Smooth muscle cell (in vitro differentiated cells): ENCODE results near the gene ZNF423. TPM values are rescaled to one million over a fixed set of nuclear protein-coding genes. Genes with fewer than 3 reads are reported as not detected.

Source experiments
- DNase-seq: peaks from one replicate; lab custom pipeline; 2025; ENCODE audit not compliant: unreplicated experiment; lab: John Stamatoyannopoulos, UW
- H2AFZ ChIP-seq: fragments of 200-600 bp; sonication (generic); 2 replicates; pipeline ENCODE4 v1.6.0; 2016; ENCODE audit warnings: antibody characterized with exemption, low read depth, mild to moderate bottlenecking
- H3F3A ChIP-seq: fragments of 200-600 bp; sonication (generic); 2 replicates; pipeline ENCODE4 v1.6.0; 2017; ENCODE audit warnings: antibody characterized with exemption, low read depth
- H3K27ac ChIP-seq: fragments of 200-600 bp; sonication (generic); 2 replicates; pipeline ENCODE4 v1.5.1; 2016; ENCODE audit warnings: low read depth, mild to moderate bottlenecking
- H3K27me3 ChIP-seq: fragments of 200-600 bp; sonication (generic); 2 replicates; pipeline ENCODE4 v1.6.1; 2016; ENCODE audit warnings: low read depth, mild to moderate bottlenecking
- H3K36me3 ChIP-seq: fragments of 200-600 bp; sonication (generic); 2 replicates; pipeline ENCODE4 v1.5.1; 2016; ENCODE audit warnings: low read depth
- H3K4me1 ChIP-seq: fragments of 200-600 bp; sonication (generic); 2 replicates; pipeline ENCODE4 v1.5.1; 2016; ENCODE audit warnings: low read depth
- H3K4me2 ChIP-seq: fragments of 200-600 bp; sonication (generic); 2 replicates; pipeline ENCODE4 v1.6.0; 2016; ENCODE audit warnings: mild to moderate bottlenecking
- H3K4me3 ChIP-seq: fragments of 200-600 bp; sonication (generic); 2 replicates; pipeline ENCODE4 v1.5.1; 2016; ENCODE audit warnings: mild to moderate bottlenecking
- H3K79me2 ChIP-seq: fragments of 200-600 bp; sonication (generic); 2 replicates; pipeline ENCODE4 v1.6.0; 2016; ENCODE audit warnings: low read depth, mild to moderate bottlenecking
- H3K9ac ChIP-seq: fragments of 200-600 bp; sonication (generic); 2 replicates; pipeline ENCODE4 v1.6.0; 2016; ENCODE audit warnings: low read depth
- H3K9me3 ChIP-seq: fragments of 200-600 bp; sonication (generic); replicated peaks from 2 replicates; pipeline ENCODE4 v1.5.1; 2016; ENCODE audit warnings: low read depth
- H4K20me1 ChIP-seq: fragments of 200-600 bp; sonication (generic); 2 replicates; pipeline ENCODE4 v1.6.0; 2016; ENCODE audit warnings: low read depth
- WGBS: methylation state at CpG from one replicate; pipeline ENCODE4 v1.1.7; 2016; ENCODE audit warnings: low lambda C conversion rate; 5-methylcytosine and 5-hydroxymethylcytosine counted together
- polyA plus RNA-seq: library from polyadenylated mRNA; unstranded; fragments of >200 nt; fragmentation: Nextera tagmentation; extraction: Ambion mirVana; gene quantifications from 2 replicates; pipeline ENCODE4 v1.2.1, GENCODE V29; 2016
- total RNA-seq: library from RNA; depleted of rRNA; stranded (reverse); fragments of >200 nt; gene quantifications from 2 replicates; pipeline ENCODE4 v1.2.3, GENCODE V29; 2014
- TF ChIP-seq, protein P1 (sequence below): fragments of 200-600 bp; sonication (generic); IDR thresholded peaks from 2 replicates; pipeline ENCODE4 v1.5.1; 2017; ENCODE audit warnings: borderline replicate concordance, mild to moderate bottlenecking, antibody characterized with exemption; ENCODE audit not compliant: insufficient read depth, poor library complexity, severe bottlenecking

Gene ZNF423
- total and polyA plus RNA-seq, 2 experiments from 2014 or later, result 6.9 to 7.0 TPM

GRCh38 chr16:49491106-49491670 is 364.7 kb downstream of the ZNF423 start:
- no peaks in the 10 kb centered on the region for H3F3A ChIP-seq
- H3K4me3 ChIP-seq, result no peak overlapping the region
- no peaks in the 10 kb centered on the region for H3K27me3 ChIP-seq
- TF ChIP-seq, protein P1, sequence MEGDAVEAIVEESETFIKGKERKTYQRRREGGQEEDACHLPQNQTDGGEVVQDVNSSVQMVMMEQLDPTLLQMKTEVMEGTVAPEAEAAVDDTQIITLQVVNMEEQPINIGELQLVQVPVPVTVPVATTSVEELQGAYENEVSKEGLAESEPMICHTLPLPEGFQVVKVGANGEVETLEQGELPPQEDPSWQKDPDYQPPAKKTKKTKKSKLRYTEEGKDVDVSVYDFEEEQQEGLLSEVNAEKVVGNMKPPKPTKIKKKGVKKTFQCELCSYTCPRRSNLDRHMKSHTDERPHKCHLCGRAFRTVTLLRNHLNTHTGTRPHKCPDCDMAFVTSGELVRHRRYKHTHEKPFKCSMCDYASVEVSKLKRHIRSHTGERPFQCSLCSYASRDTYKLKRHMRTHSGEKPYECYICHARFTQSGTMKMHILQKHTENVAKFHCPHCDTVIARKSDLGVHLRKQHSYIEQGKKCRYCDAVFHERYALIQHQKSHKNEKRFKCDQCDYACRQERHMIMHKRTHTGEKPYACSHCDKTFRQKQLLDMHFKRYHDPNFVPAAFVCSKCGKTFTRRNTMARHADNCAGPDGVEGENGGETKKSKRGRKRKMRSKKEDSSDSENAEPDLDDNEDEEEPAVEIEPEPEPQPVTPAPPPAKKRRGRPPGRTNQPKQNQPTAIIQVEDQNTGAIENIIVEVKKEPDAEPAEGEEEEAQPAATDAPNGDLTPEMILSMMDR, result no peak
- 91% methylated on average over 20 of the region's 20 CpGs for WGBS
- H3K9me3 ChIP-seq, result no peaks in the 10 kb centered on the region
- no peak overlapping the region for H3K27ac ChIP-seq
- H3K9ac ChIP-seq, result no peak overlapping the region
- peaks cover 3% of the 10 kb centered on the region for H3K4me1 ChIP-seq
- no peak for DNase-seq
- H3K4me2 ChIP-seq, result no peak overlapping the region
- H3K36me3 ChIP-seq, result no peaks in the 10 kb centered on the region
- H4K20me1 ChIP-seq, result no peaks in the 10 kb centered on the region
- no peak overlapping the region for H2AFZ ChIP-seq
- no peaks in the 10 kb centered on the region for H3K79me2 ChIP-seq

DNA sequence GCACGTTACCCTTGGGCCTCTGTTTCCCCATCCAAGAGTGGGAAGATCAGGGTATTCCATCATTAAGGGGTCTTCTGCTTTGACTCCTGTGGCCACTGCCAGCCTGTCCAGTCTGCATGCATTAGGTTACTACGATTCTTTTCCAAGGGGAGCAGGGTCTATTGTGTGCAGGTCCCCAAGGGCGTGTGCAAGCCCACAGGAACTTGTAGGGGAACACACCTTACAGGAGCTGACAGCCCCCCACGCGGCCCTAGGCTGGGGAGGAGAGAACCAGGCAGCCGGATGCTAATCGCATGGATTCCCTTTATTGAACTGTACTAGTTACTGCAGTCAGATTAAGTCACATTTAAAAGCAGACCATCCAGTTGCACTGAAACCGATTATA is 365.6 kb downstream of the ZNF423 start:
- no peak overlapping the region for H3K4me3 ChIP-seq
- no peaks in the 10 kb centered on the region for H3K79me2 ChIP-seq
- no peak for DNase-seq
- peaks cover 3% of the 10 kb centered on the region for H3K4me1 ChIP-seq
- H3K36me3 ChIP-seq, result no peaks in the 10 kb centered on the region
- no peaks in the 10 kb centered on the region for H3K27me3 ChIP-seq
- no peak overlapping the region for H2AFZ ChIP-seq
- TF ChIP-seq, protein P1, result no peak
- H3K9ac ChIP-seq, result no peak overlapping the region
- no peak overlapping the region for H3K27ac ChIP-seq
- H4K20me1 ChIP-seq, result no peaks in the 10 kb centered on the region
- 94% methylated on average over 8 of the region's 8 CpGs for whole genome bisulfite sequencing
- no peaks in the 10 kb centered on the region for H3K9me3 ChIP-seq
- H3F3A ChIP-seq, result no peaks in the 10 kb centered on the region
- H3K4me2 ChIP-seq, result no peak overlapping the region

GRCh38 chr16:49489686-49490320 is 366.1 kb downstream of the ZNF423 start:
- H2AFZ ChIP-seq, result no peak overlapping the region
- TF ChIP-seq, protein P1, result no peak
- H3K4me3 ChIP-seq, result no peak overlapping the region
- no peaks in the 10 kb centered on the region for H3K27me3 ChIP-seq
- peaks cover 3% of the 10 kb centered on the region for H3K4me1 ChIP-seq
- no peaks in the 10 kb centered on the region for H3K9me3 ChIP-seq
- no peak overlapping the region for H3K4me2 ChIP-seq
- DNase-seq, result no peak
- H3K27ac ChIP-seq, result no peak overlapping the region
- no peaks in the 10 kb centered on the region for H4K20me1 ChIP-seq
- no peaks in the 10 kb centered on the region for H3K79me2 ChIP-seq
- H3K9ac ChIP-seq, result no peak overlapping the region
- H3K36me3 ChIP-seq, result no peaks in the 10 kb centered on the region
- 94% methylated on average over 7 of the region's 7 CpGs for WGBS
- no peaks in the 10 kb centered on the region for H3F3A ChIP-seq
